ENCODE results near the gene TUBB3. TPM values are rescaled to one million over a fixed set of nuclear protein-coding genes. Genes with fewer than 3 reads are reported as not detected.

The TUBB3 gene
- total and polyA plus RNA-seq, 2 of the 8 experiments (the other 6 are each of a cell fraction or from before 2014, with no cell fraction given), result 275 to 393 TPM

GRCh38 chr16:89898201-89898967, 24.8 kb upstream of the TUBB3 start (continued):
- no peak for TF ChIP-seq CHD7 (IDR thresholded peaks at IDR 0.05; ENCODE audit: insufficient replicate concordance, low read length)
- no peak for TF ChIP-seq CBX5 (IDR thresholded peaks at IDR 0.05; ENCODE audit: low read depth, low read length)
- no peak for TF ChIP-seq USF2 (IDR thresholded peaks at IDR 0.05; ENCODE audit: low read length)
- no peak for TF ChIP-seq JUN (IDR thresholded peaks at IDR 0.05; ENCODE audit: low read depth, low read length)
- no peak for TF ChIP-seq JUND (IDR thresholded peaks at IDR 0.05; ENCODE audit: low read length)
